Measurements from ENCODE around the gene DGKD. TPM values are rescaled to one million over a fixed set of nuclear protein-coding genes. Genes with fewer than 3 reads are reported as not detected.

The DGKD gene, protein sequence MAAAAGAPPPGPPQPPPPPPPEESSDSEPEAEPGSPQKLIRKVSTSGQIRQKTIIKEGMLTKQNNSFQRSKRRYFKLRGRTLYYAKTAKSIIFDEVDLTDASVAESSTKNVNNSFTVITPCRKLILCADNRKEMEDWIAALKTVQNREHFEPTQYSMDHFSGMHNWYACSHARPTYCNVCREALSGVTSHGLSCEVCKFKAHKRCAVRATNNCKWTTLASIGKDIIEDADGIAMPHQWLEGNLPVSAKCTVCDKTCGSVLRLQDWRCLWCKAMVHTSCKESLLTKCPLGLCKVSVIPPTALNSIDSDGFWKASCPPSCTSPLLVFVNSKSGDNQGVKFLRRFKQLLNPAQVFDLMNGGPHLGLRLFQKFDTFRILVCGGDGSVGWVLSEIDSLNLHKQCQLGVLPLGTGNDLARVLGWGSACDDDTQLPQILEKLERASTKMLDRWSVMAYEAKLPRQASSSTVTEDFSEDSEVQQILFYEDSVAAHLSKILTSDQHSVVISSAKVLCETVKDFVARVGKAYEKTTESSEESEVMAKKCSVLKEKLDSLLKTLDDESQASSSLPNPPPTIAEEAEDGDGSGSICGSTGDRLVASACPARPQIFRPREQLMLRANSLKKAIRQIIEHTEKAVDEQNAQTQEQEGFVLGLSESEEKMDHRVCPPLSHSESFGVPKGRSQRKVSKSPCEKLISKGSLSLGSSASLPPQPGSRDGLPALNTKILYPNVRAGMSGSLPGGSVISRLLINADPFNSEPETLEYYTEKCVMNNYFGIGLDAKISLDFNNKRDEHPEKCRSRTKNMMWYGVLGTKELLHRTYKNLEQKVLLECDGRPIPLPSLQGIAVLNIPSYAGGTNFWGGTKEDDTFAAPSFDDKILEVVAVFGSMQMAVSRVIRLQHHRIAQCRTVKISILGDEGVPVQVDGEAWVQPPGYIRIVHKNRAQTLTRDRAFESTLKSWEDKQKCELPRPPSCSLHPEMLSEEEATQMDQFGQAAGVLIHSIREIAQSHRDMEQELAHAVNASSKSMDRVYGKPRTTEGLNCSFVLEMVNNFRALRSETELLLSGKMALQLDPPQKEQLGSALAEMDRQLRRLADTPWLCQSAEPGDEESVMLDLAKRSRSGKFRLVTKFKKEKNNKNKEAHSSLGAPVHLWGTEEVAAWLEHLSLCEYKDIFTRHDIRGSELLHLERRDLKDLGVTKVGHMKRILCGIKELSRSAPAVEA
- 12.6 and 23.3 TPM in 2 replicates for total RNA-seq

DNA sequence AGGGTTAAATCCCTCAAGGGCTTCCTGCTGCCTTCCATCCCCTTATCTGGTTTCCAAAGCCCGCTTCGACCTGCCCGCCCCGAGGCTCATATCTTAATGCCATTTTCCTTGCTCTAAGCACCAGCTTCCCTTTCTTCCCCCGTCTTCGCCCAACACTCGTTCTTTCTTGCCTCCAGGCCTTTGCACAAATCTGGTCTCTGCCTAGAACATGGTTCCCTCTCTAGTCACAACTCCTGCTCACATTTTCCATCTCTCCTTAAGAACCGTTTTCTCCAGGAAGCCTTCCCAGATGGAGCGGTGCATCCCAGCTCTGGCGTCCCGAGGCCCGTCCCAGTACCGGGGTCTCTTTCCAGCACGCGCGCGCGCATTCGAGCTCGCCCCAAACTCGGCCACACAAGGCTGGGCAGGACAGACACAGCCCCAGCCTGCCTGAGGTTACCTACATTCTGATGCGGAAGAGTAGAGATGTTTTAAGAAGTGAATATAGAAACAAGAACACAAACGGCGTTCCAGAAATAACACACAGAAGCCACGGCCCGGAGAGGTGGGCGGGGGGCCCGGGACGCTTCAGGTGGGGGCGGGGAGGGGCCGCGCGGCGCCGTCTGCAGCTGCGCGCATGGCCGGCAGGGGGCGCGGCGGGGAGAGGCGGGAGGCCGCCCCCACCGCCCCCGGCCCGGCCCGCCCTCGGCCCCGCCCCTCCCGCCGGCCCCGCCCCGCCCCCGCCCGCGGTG lies at the start of gene DGKD:
Gene DGKD (plus strand): TSS at position 726 of the 731 bp plus-strand sequence. CDS start 25 bp downstream, outside the sequence.

DNA sequence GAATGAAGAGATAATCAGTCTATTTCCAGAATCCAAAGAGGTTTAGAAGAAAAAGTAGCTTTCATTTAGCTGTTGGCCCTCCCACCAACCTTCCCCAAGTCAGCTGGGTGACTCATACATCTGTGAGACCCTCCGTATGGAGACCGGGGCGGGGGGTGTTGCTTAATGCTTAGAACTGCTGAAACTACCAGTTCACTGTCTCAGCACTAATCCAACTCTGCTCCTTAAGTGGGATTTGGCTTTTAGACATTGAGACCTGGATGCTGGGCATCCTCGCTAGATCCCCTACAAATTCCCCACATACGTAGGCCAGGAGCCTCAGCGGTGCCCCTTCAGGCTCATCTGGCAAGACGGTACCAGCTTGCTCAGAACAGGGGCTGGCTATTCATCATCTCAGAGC lies 46.7 kb upstream of the DGKD start, which contains the start of gene SAG:
Gene SAG (plus strand): TSS at position 252 of the 400 bp plus-strand sequence. CDS start 1,374 bp downstream, outside the sequence.

Small RNA genes lying within 50 kb of the gene (small RNA-seq; reads per million reads assigned to genes)
- not detected for gene RF00019

Other genes starting within 250 kb of the DGKD start
- gene ATG16L1, start 102.8 kb upstream of the DGKD start, total RNA-seq: 25.1 and 29.5 TPM in 2 replicates
- gene SAG, start 46.7 kb upstream of the DGKD start, total RNA-seq: not detected in 2 replicates
- gene USP40, start 212.3 kb downstream of the DGKD start, total RNA-seq: 46.6 and 48.2 TPM in 2 replicates

Data from articular chondrocyte of knee joint (primary cell).